HepG2 (cell line): ENCODE results near the gene BEST2. TPM values are rescaled to one million over a fixed set of nuclear protein-coding genes. Genes with fewer than 3 reads are reported as not detected.
A peak's percentile ranks its signal among the peaks of the same experiment; 100 is the strongest.

ENCODE experiments used
- HDAC2 ChIP-seq: sonication (generic); formaldehyde crosslinking; IDR thresholded peaks from 2 replicates; pipeline ENCODE4 v1.4.0; 2020; ENCODE audit warnings: missing genetic modification reagents
- MED1 ChIP-seq: sonication (generic); formaldehyde crosslinking; IDR thresholded peaks from 2 replicates; pipeline ENCODE4 v1.4.0; 2020; ENCODE audit warnings: missing genetic modification reagents
- SMAD1 ChIP-seq: sonication (generic); formaldehyde crosslinking; IDR thresholded peaks from 2 replicates; pipeline ENCODE4 v1.4.0; 2020; ENCODE audit warnings: missing genetic modification reagents, low read depth, mild to moderate bottlenecking, borderline replicate concordance
- ZNF17 ChIP-seq: sonication (generic); formaldehyde crosslinking; IDR thresholded peaks from 2 replicates; pipeline ENCODE4 v1.5.0; 2020; ENCODE audit warnings: mild to moderate bottlenecking, missing genetic modification reagents
- ZNF782 ChIP-seq: sonication (generic); formaldehyde crosslinking; IDR thresholded peaks from 2 replicates; pipeline ENCODE4 v1.4.0; 2020; ENCODE audit warnings: missing genetic modification reagents, mild to moderate bottlenecking, borderline replicate concordance
- polyA plus RNA-seq, 8 experiments: library from polyadenylated mRNA; depleted of rRNA in 3 of 8; stranded (reverse) in 7 of 8; unstranded in 1 of 8; fragments of >200 nt; fragmentation: Illumina TruSeq in 4 of 8; extraction: Trizol in 4 of 8; gene quantifications; 2 replicates each; pipeline versions ENCODE4 v1.2.1 to v1.2.3, GENCODE V29; 2011 to 2016; ENCODE audit warnings: low read depth in 4 of 8, missing spikeins in 1 of 8, mixed read lengths in 1 of 8; ENCODE audit not compliant: insufficient read depth in 1 of 8
- total RNA-seq, 5 experiments: library from RNA; depleted of rRNA; stranded (reverse); fragments of >200 nt; fragmentation: Illumina TruSeq; extraction: Trizol; gene quantifications; 2 replicates each; pipeline ENCODE4 v1.2.3, GENCODE V29; 2016; ENCODE audit warnings: low read depth in 1 of 5
- TF ChIP-seq, protein P1 (sequence below): sonication (generic); formaldehyde crosslinking; IDR thresholded peaks from 2 replicates; pipeline ENCODE4 v1.5.0; 2020; ENCODE audit warnings: mild to moderate bottlenecking, missing genetic modification reagents
- TF ChIP-seq, protein P2 (sequence below): IDR thresholded peaks from 2 replicates; pipeline ENCODE4 v1.6.1; 2012; ENCODE audit warnings: low read depth, low read length, improper control_type of control experiment
- TF ChIP-seq, protein P3 (sequence below): sonication (generic); formaldehyde crosslinking; IDR thresholded peaks from 2 replicates; pipeline ENCODE4 v1.9.0; 2021; ENCODE audit warnings: missing genetic modification reagents, mild to moderate bottlenecking, borderline replicate concordance

BEST2 gene
- total and polyA plus RNA-seq, 2 of the 13 experiments (the other 11 are each of a cell fraction or from before 2014, with no cell fraction given) = not detected

DNA sequence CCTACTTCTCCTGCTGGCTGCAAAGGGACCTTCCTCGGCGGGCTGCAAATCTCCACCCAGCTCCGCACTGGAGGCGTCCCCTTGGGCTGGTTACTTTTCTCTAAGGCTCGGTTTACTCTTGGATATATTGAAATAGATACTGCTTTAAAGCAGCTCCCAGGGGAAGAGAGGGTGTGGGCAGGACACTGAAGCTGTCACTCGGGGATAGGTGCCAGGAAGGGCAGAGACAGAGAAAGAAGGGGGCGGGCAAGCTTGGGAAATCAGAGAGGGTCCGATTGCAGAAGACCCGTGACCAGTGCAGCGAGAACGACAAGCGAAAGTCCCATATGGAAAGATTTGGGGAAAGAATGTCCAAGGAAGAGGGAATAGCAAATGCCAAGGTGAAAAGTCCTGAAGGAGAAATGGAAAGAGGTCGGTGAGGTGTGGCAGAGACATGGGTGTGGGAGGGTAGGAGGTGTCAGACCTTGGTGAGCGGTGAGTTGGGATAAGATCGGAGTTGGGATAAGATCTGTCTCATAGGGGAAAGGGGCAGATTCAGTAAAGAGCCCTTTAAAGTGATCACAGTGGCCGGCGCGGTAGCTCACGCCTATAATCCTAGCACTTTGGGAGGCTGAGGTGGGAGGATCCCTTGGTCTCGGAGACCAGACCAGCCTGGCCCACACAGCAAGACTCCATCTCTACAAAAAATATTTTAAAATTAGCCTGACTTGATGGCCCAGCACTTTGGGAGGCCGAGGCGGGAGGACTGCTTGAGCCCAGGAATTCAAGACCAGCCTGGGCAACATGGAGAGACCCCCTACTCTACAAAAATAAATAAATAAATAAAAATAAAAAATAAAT is 50.9 kb downstream of the BEST2 start (continued):
- TF ChIP-seq, protein P1, sequence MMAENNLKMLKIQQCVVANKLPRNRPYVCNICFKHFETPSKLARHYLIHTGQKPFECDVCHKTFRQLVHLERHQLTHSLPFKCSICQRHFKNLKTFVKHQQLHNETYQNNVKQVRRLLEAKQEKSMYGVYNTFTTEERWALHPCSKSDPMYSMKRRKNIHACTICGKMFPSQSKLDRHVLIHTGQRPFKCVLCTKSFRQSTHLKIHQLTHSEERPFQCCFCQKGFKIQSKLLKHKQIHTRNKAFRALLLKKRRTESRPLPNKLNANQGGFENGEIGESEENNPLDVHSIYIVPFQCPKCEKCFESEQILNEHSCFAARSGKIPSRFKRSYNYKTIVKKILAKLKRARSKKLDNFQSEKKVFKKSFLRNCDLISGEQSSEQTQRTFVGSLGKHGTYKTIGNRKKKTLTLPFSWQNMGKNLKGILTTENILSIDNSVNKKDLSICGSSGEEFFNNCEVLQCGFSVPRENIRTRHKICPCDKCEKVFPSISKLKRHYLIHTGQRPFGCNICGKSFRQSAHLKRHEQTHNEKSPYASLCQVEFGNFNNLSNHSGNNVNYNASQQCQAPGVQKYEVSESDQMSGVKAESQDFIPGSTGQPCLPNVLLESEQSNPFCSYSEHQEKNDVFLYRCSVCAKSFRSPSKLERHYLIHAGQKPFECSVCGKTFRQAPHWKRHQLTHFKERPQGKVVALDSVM (CRISPR knock-in tag) = peak; percentile 50
- TF ChIP-seq SMAD1 (no peak), MED1 (no peak), ZNF17 (no peak), ZNF782 (CRISPR knock-in tag) (no peak), HDAC2 (CRISPR knock-in tag) (no peak)
- TF ChIP-seq, protein P2, sequence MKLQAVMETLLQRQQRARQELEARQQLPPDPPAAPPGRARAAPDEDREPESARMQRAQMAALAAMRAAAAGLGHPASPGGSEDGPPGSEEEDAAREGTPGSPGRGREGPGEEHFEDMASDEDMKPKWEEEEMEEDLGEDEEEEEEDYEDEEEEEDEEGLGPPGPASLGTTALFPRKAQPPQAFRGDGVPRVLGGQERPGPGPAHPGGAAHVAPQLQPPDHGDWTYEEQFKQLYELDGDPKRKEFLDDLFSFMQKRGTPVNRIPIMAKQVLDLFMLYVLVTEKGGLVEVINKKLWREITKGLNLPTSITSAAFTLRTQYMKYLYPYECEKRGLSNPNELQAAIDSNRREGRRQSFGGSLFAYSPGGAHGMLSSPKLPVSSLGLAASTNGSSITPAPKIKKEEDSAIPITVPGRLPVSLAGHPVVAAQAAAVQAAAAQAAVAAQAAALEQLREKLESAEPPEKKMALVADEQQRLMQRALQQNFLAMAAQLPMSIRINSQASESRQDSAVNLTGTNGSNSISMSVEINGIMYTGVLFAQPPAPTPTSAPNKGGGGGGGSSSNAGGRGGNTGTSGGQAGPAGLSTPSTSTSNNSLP = no peak
- TF ChIP-seq, protein P3, sequence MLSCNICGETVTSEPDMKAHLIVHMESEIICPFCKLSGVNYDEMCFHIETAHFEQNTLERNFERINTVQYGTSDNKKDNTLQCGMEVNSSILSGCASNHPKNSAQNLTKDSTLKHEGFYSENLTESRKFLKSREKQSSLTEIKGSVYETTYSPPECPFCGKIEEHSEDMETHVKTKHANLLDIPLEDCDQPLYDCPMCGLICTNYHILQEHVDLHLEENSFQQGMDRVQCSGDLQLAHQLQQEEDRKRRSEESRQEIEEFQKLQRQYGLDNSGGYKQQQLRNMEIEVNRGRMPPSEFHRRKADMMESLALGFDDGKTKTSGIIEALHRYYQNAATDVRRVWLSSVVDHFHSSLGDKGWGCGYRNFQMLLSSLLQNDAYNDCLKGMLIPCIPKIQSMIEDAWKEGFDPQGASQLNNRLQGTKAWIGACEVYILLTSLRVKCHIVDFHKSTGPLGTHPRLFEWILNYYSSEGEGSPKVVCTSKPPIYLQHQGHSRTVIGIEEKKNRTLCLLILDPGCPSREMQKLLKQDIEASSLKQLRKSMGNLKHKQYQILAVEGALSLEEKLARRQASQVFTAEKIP (CRISPR knock-in tag) = no peak
